Panc1 (cell line): Measurements from ENCODE around the gene SLC30A1. TPM values are rescaled to one million over a fixed set of nuclear protein-coding genes. Genes with fewer than 3 reads are reported as not detected.

Experiments used
- ATAC-seq: fragments of 200-7000 bp; cut with Tn5 transposase; 2 replicates; pipeline ENCODE4 v1.9.1; 2020; ENCODE audit warnings: mild to moderate bottlenecking, moderate library complexity
- BruUV-seq: library from RNA; stranded (reverse); fragments of 400-500 nt; replicated peaks from 2 replicates; lab custom pipeline; 2021; lab: Mats Ljungman, UMichigan
- CTCF ChIA-PET: fragments of 300-600 bp; sonication (Branson Sonifier 250); formaldehyde crosslinking; loops from one replicate; lab custom pipeline; 2022; ENCODE audit warnings: antibody characterized with exemption; lab: Charles Lee
- POLR2A ChIA-PET: fragments of 300-600 bp; sonication (Branson Sonifier 250); formaldehyde crosslinking; loops from one replicate; lab custom pipeline; 2022; ENCODE audit warnings: antibody characterized with exemption; lab: Charles Lee
- DNase-seq: peaks from one replicate; pipeline ENCODE4 v3.0.0-alpha.2; 2010; ENCODE audit warnings: low read depth, low spot score
- H3K27ac ChIP-seq: 2 replicates; pipeline ENCODE4 v1.5.1; 2011; ENCODE audit warnings: mild to moderate bottlenecking, low read length, inconsistent platforms
- H3K27me3 ChIP-seq: fragments of 200-500 bp; sonication (Bioruptor generic); 2 replicates; pipeline ENCODE4 v1.6.0; 2014; ENCODE audit warnings: low read length, inconsistent platforms; ENCODE audit not compliant: control insufficient read depth, insufficient read depth
- H3K36me3 ChIP-seq: fragments of 200-500 bp; sonication (Bioruptor generic); 2 replicates; pipeline ENCODE4 v1.5.1; 2014; ENCODE audit warnings: inconsistent platforms, mild to moderate bottlenecking, low read length, moderate library complexity; ENCODE audit not compliant: control insufficient read depth, insufficient read depth
- H3K4me1 ChIP-seq: 2 replicates; pipeline ENCODE4 v1.5.1; 2011; ENCODE audit warnings: inconsistent platforms, mild to moderate bottlenecking, low read length, moderate library complexity; ENCODE audit not compliant: control insufficient read depth, insufficient read depth
- H3K4me3 ChIP-seq, 2 experiments: 2 replicates each; pipeline ENCODE4 v1.5.1; 2011 to 2012; ENCODE audit warnings: low read depth in 2 of 2, low read length in 2 of 2, mild to moderate bottlenecking in 2 of 2, inconsistent platforms in 1 of 2, moderate library complexity in 1 of 2
- H3K9me3 ChIP-seq: fragments of 200-500 bp; sonication (Bioruptor generic); 2 replicates; pipeline ENCODE4 v1.5.1; 2014; ENCODE audit warnings: low read depth, mild to moderate bottlenecking, inconsistent platforms, low read length, moderate library complexity; ENCODE audit not compliant: control insufficient read depth, insufficient read depth
- POLR2AphosphoS5 ChIP-seq: IDR thresholded peaks from 2 replicates; pipeline ENCODE4 v1.6.1; 2012; ENCODE audit warnings: mild to moderate bottlenecking, low read depth, low read length, moderate library complexity
- SIN3A ChIP-seq: IDR thresholded peaks from 2 replicates; pipeline ENCODE4 v1.6.1; 2012; ENCODE audit warnings: low read depth, mild to moderate bottlenecking, low read length, moderate library complexity, borderline replicate concordance; ENCODE audit not compliant: insufficient read depth
- TCF7L2 ChIP-seq: IDR thresholded peaks from 2 replicates; pipeline ENCODE4 v1.6.1; 2011; ENCODE audit warnings: mild to moderate bottlenecking, low read depth, low read length, inconsistent platforms
- in situ Hi-C: cut with HindIII; loops from 2 replicates; pipeline ENCODE4 v1.10.0; 2016; ENCODE audit warnings: low sequenced_read_pairs, low pct_unique_long_range_greater_than_20kb
- intact Hi-C: fragments of 100-400 bp; cut with micrococcal nuclease; formaldehyde crosslinking; loops from one replicate; pipeline ENCODE4 v1.10.0; 2022; ENCODE audit not compliant: unreplicated experiment
- total RNA-seq: library from RNA; stranded (reverse); gene quantifications from one replicate; pipeline ENCODE4 v1.2.1, GENCODE V29; 2021; ENCODE audit not compliant: unreplicated experiment
- TF ChIP-seq, protein P1 (sequence below): fragments of 450-650 bp; IDR thresholded peaks from 2 replicates; pipeline ENCODE4 v1.5.1; 2017; ENCODE audit warnings: mild to moderate bottlenecking
- TF ChIP-seq, protein P2 (sequence below), 2 experiments: IDR thresholded peaks; 2 replicates each; pipeline ENCODE4 v1.6.1; 2011 to 2012; ENCODE audit warnings: low read depth in 2 of 2, control low read depth in 1 of 2, low read length in 1 of 2, mild to moderate bottlenecking in 1 of 2, moderate library complexity in 1 of 2; ENCODE audit not compliant: insufficient read depth in 1 of 2

SLC30A1 gene
- total RNA-seq, 1 experiment from 2014 or later = 34.5 TPM

DNA sequence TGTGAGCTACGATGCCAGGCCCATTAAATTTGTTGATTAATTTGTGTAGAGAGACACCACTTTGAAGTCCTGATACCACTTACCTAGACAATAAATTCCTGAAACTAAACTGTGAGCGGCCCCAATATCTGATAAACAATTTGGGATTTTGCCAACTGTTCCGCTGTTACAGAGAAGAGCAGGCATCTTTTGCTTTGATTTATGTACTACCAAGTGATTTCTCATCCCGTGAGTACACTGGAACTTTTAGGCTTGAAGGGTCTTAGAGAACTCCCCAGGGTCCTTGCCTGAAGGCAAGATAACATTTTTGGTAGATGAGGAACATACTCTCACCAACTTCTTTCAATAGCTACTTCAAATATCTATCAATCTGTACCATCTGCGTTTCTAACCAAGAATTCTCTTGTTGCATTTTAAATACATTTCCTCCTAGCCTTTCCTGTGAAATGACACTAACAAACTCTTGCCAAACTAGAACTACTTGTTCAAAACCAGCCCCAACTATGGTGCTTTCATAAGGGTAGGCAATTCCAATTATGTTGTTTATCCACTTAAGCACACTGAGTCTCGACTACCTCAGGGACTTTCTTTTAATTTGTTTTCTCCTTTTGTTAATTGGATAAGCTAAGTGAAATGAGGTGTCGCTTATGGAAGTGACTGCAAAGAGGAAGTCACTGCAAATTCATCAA, 23.2 kb upstream of the SLC30A1 start:
- Histone ChIP-seq H3K9me3 (no peaks in the 10 kb centered on the region), H3K36me3 (no peaks in the 10 kb centered on the region), H3K4me1 (peaks cover 4% of the 10 kb centered on the region), H3K4me3 (no peak overlapping the region), H3K27ac (no peak overlapping the region), H3K27me3 (no peaks in the 10 kb centered on the region)
- no peak for DNase-seq
- TF ChIP-seq TCF7L2 (no peak), SIN3A (no peak), POLR2AphosphoS5 (no peak)
- TF ChIP-seq, protein P1, sequence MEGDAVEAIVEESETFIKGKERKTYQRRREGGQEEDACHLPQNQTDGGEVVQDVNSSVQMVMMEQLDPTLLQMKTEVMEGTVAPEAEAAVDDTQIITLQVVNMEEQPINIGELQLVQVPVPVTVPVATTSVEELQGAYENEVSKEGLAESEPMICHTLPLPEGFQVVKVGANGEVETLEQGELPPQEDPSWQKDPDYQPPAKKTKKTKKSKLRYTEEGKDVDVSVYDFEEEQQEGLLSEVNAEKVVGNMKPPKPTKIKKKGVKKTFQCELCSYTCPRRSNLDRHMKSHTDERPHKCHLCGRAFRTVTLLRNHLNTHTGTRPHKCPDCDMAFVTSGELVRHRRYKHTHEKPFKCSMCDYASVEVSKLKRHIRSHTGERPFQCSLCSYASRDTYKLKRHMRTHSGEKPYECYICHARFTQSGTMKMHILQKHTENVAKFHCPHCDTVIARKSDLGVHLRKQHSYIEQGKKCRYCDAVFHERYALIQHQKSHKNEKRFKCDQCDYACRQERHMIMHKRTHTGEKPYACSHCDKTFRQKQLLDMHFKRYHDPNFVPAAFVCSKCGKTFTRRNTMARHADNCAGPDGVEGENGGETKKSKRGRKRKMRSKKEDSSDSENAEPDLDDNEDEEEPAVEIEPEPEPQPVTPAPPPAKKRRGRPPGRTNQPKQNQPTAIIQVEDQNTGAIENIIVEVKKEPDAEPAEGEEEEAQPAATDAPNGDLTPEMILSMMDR = no peak
- TF ChIP-seq, protein P2, sequence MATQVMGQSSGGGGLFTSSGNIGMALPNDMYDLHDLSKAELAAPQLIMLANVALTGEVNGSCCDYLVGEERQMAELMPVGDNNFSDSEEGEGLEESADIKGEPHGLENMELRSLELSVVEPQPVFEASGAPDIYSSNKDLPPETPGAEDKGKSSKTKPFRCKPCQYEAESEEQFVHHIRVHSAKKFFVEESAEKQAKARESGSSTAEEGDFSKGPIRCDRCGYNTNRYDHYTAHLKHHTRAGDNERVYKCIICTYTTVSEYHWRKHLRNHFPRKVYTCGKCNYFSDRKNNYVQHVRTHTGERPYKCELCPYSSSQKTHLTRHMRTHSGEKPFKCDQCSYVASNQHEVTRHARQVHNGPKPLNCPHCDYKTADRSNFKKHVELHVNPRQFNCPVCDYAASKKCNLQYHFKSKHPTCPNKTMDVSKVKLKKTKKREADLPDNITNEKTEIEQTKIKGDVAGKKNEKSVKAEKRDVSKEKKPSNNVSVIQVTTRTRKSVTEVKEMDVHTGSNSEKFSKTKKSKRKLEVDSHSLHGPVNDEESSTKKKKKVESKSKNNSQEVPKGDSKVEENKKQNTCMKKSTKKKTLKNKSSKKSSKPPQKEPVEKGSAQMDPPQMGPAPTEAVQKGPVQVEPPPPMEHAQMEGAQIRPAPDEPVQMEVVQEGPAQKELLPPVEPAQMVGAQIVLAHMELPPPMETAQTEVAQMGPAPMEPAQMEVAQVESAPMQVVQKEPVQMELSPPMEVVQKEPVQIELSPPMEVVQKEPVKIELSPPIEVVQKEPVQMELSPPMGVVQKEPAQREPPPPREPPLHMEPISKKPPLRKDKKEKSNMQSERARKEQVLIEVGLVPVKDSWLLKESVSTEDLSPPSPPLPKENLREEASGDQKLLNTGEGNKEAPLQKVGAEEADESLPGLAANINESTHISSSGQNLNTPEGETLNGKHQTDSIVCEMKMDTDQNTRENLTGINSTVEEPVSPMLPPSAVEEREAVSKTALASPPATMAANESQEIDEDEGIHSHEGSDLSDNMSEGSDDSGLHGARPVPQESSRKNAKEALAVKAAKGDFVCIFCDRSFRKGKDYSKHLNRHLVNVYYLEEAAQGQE (IDR thresholded peaks at IDR 0.05; ENCODE audit: insufficient read depth in 1 of 2, low read depth in 2 of 2, low read length in 1 of 2) = no peak
- in situ Hi-C loops (no loop called here), intact Hi-C loops (no loop called here)
- BruUV-seq = no TSS peak
- CTCF ChIA-PET = no interaction called here
- POLR2A ChIA-PET = no interaction called here
- ATAC-seq = no peak

DNA sequence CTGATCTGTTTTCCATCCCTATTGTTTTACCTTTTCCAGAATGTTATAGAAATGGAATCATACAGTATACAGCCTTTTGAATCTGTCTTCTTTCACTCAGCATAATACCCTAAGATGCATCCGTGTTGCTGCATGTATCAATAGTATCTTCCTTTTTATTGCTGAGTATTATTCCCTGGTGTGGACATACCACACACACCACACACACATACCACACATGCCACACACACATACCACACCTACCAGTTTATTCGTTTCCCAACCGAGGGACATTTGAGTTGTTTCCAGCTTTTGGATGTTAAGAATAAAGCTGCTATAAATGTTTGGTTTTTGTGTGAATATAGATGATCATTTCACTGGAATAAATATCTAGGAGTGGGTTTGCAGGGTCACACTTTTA, 22.2 kb upstream of the SLC30A1 start:
- CTCF ChIA-PET = no interaction called here
- Histone ChIP-seq H3K36me3 (no peaks in the 10 kb centered on the region), H3K9me3 (no peaks in the 10 kb centered on the region), H3K27me3 (no peaks in the 10 kb centered on the region), H3K27ac (no peak overlapping the region), H3K4me3 (no peak overlapping the region), H3K4me1 (peaks cover 4% of the 10 kb centered on the region)
- TF ChIP-seq SIN3A (no peak), POLR2AphosphoS5 (no peak), TCF7L2 (no peak)
- TF ChIP-seq, protein P1 = no peak
- TF ChIP-seq, protein P2 (IDR thresholded peaks at IDR 0.05; ENCODE audit: insufficient read depth in 1 of 2, low read depth in 2 of 2, low read length in 1 of 2) = no peak
- POLR2A ChIA-PET = no interaction called here
- in situ Hi-C loops (no loop called here), intact Hi-C loops (no loop called here)
- DNase-seq = no peak
- no TSS peak for BruUV-seq
- no peak for ATAC-seq
